ENCODE measurements around the gene CES5A.
A peak's percentile ranks its signal among the peaks of the same experiment; 100 is the strongest.

CES5A gene

DNA sequence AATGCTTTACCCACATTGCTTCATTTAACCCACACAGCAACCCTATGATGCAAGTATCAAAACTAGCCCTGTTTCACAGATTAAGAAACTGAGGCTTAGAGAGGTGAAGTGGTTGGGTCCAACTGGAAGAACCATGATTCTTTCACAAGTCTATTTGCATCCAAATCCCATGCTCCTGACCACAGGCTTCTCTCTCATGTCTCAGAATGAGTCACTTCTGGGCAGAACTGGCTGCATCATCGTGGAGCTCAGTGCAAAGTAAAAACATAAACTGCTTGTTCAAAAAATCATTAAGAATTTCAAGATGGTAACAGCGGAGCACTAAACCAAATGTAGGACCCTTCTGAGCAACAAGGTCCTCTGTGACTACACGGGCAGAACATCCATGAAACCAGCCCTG, 22.1 kb downstream of the CES5A start:
- no peaks in the 10 kb centered on the region for H3K4me1 ChIP-seq
- H3K9me3 ChIP-seq = no peaks in the 10 kb centered on the region
- no peak for TF ChIP-seq CTCF (IDR thresholded peaks at IDR 0.05; ENCODE audit: low read depth, low read length)
- DNase-seq = no peak
- no peak overlapping the region for H3K4me3 ChIP-seq (ENCODE audit: low read depth, low read length)
- no peaks in the 10 kb centered on the region for H3K36me3 ChIP-seq
- peaks cover 7% of the 10 kb centered on the region; the same call in 1 of the 2 replicates for H3K27me3 ChIP-seq

- no peak for TF ChIP-seq CTCF (IDR thresholded peaks at IDR 0.05; ENCODE audit: low read depth, low read length)
- Histone ChIP-seq H3K4me3 (ENCODE audit: low read depth, low read length) (no peak overlapping the region), H3K36me3 (no peaks in the 10 kb centered on the region), H3K4me1 (no peaks in the 10 kb centered on the region), H3K9me3 (no peaks in the 10 kb centered on the region), H3K27me3 (peaks cover 13% of the 10 kb centered on the region)
- no peak for DNase-seq
Observed at GRCh38 chr16:55849536-55849935, 25.6 kb downstream of the CES5A start.

DNA sequence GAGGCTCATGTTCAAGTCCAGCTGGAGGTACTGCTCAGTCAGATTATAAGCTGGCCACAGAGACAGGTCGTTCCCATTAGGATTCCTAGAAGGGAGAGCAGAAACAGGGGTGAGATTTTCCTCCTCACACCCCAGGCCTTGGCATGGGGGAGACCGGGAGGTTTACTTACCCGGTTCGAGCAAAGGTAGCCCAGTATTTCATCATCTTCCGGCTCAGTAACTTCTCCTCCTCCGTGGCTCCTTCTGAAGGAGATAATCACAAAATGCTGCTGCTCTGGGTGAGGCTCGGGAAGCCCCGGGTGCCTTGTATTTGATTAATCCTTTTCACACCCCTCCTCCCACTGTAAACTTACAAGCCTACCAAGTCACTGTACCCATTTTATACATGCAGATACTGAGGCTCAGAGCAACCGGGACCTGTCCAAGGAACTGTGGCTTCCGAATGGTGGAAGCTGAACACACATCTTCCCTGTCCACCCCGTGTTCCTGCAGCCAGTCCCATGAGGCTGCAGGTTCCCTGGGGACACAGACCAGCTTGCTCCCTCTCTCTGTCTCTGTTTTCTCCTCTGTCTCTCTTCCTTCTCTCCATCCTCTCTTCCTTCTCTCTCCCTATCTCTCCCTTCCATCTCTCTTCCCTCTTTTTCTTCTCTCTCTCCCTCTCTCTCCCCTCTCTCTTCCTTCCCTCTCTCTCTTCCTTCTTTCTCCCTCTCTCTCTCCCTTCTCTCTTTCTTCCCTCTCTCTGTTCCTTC, 28.4 kb downstream of the CES5A start:
- no peak for DNase-seq
- no peak overlapping the region for H3K4me3 ChIP-seq (ENCODE audit: low read depth, low read length)
- no peak for TF ChIP-seq CTCF (IDR thresholded peaks at IDR 0.05; ENCODE audit: low read depth, low read length)

GRCh38 chr16:55843105-55843395, 32.1 kb downstream of the CES5A start:
- H3K4me1 ChIP-seq = peaks cover 4% of the 10 kb centered on the region; the same call in 1 of the 2 replicates
- DNase-seq = no peak
- no peak for TF ChIP-seq CTCF (IDR thresholded peaks at IDR 0.05; ENCODE audit: low read depth, low read length)
- no peaks in the 10 kb centered on the region for H3K36me3 ChIP-seq
- no peaks in the 10 kb centered on the region for H3K9me3 ChIP-seq
- H3K4me3 ChIP-seq (ENCODE audit: low read depth, low read length) = no peak overlapping the region
- peaks cover 6% of the 10 kb centered on the region for H3K27me3 ChIP-seq

More for the DNA sequence above, 28.4 kb downstream of the CES5A start:
- H3K9me3 ChIP-seq = no peaks in the 10 kb centered on the region
- H3K4me1 ChIP-seq = peaks cover 4% of the 10 kb centered on the region; the same call in 1 of the 2 replicates
- H3K27me3 ChIP-seq = peaks cover 13% of the 10 kb centered on the region
- no peaks in the 10 kb centered on the region for H3K36me3 ChIP-seq

GRCh38 chr16:55842369-55843104, 32.6 kb downstream of the CES5A start:
- Histone ChIP-seq H3K27me3 (peaks cover 6% of the 10 kb centered on the region), H3K36me3 (no peaks in the 10 kb centered on the region), H3K9me3 (no peaks in the 10 kb centered on the region), H3K4me1 (peaks cover 4% of the 10 kb centered on the region; the same call in 1 of the 2 replicates), H3K4me3 (ENCODE audit: low read depth, low read length) (no peak overlapping the region)
- TF ChIP-seq CTCF (IDR thresholded peaks at IDR 0.05; ENCODE audit: low read depth, low read length) = peak; percentile 78
- DNase-seq = peak; percentile 43

- Histone ChIP-seq H3K4me1 (peaks cover 9% of the 10 kb centered on the region), H3K9me3 (no peaks in the 10 kb centered on the region), H3K36me3 (no peaks in the 10 kb centered on the region), H3K4me3 (ENCODE audit: low read depth, low read length) (no peak overlapping the region), H3K27me3 (no peaks in the 10 kb centered on the region)
- DNase-seq = no peak
- no peak for TF ChIP-seq CTCF (IDR thresholded peaks at IDR 0.05; ENCODE audit: low read depth, low read length)
Observed at GRCh38 chr16:55839115-55839514, 36.1 kb downstream of the CES5A start.

Data from BE2C (cell line).